K562 (cell line): ENCODE results near the gene COL6A2. TPM values are rescaled to one million over a fixed set of nuclear protein-coding genes. Genes with fewer than 3 reads are reported as not detected.

Source experiments
- ATAC-seq: fragments of 200-7000 bp; cut with Tn5 transposase; 3 replicates; pipeline ENCODE4 v1.9.1; 2020; ENCODE audit warnings: moderate library complexity
- BruUV-seq: library from RNA; stranded (reverse); fragments of 400-500 nt; replicated peaks from 2 replicates; lab custom pipeline; 2021; lab: Mats Ljungman, UMichigan
- CTCF ChIA-PET: fragments of 300-600 bp; formaldehyde crosslinking; extraction: SDS; loops from one replicate; lab custom pipeline; 2021; ENCODE audit warnings: low intra/inter-chr PET ratio; lab: Yijun Ruan, JAX
- POLR2A ChIA-PET: fragments of 300-600, 350-650 bp; sonication (Branson Sonifier 250); formaldehyde crosslinking; extraction: SDS; loops from one replicate; lab custom pipeline; 2021; ENCODE audit warnings: antibody characterized with exemption, inconsistent platforms; lab: Yijun Ruan, JAX
- DNase-seq, 4 experiments: peaks; one replicate each; pipeline versions ENCODE4 v3.0.0 to v3.0.0-alpha.2; 2011 to 2018; ENCODE audit warnings: low spot score in 3 of 4, mixed read lengths in 3 of 4; ENCODE audit errors: extremely low read depth in 1 of 4
- FAIRE-seq: peaks from 2 replicates; lab custom pipeline; 2011; peaks lifted over from hg19 to GRCh38; lab: Jason Lieb, UNC
- H2AFZ ChIP-seq: 2 replicates; pipeline ENCODE4 v1.6.0; 2011; ENCODE audit warnings: low read depth, low read length, control low read depth, inconsistent platforms
- H3K27ac ChIP-seq: fragments of 200-600 bp; 3 replicates; pipeline ENCODE4 v1.8.0; 2011; ENCODE audit warnings: low read depth, mild to moderate bottlenecking, control low read depth, inconsistent platforms, low read length, moderate library complexity, mixed read lengths; ENCODE audit errors: extremely low read depth
- H3K27me3 ChIP-seq, 2 experiments: fragments of 300-600 bp in 1 of 2; 2 replicates in 1 of 2; 3 replicates in 1 of 2; pipeline versions ENCODE4 v1.6.0 to v1.8.0; 2011; ENCODE audit warnings: inconsistent platforms in 2 of 2, low read length in 2 of 2, mild to moderate bottlenecking in 1 of 2, mixed read lengths in 1 of 2, moderate library complexity in 1 of 2; ENCODE audit not compliant: control insufficient read depth in 2 of 2, insufficient read depth in 2 of 2
- H3K36me3 ChIP-seq: fragments of 300-600 bp; 3 replicates; pipeline ENCODE4 v1.8.0; 2011; ENCODE audit warnings: mild to moderate bottlenecking, low read length, inconsistent platforms; ENCODE audit not compliant: control insufficient read depth, insufficient read depth
- H3K4me1 ChIP-seq, 2 experiments: fragments of 200-600 bp in 1 of 2; replicated peaks in 1 of 2; 2 replicates in 1 of 2; 3 replicates in 1 of 2; pipeline versions ENCODE4 v1.5.1 to v1.8.0; 2011; ENCODE audit warnings: inconsistent platforms in 2 of 2, low read length in 2 of 2, mild to moderate bottlenecking in 1 of 2, mixed read lengths in 1 of 2, moderate library complexity in 1 of 2; ENCODE audit not compliant: control insufficient read depth in 2 of 2, insufficient read depth in 2 of 2
- H3K4me2 ChIP-seq: 2 replicates; pipeline ENCODE4 v1.6.1; 2011; ENCODE audit warnings: low read length, control low read depth, inconsistent platforms, mixed read lengths; ENCODE audit not compliant: insufficient read depth
- H3K4me3 ChIP-seq: fragments of 200-600 bp; sonication (generic), shearing (Covaris generic); 2 replicates; pipeline ENCODE4 v1.5.1; 2016; ENCODE audit warnings: control low read depth, inconsistent platforms
- H3K79me2 ChIP-seq: fragments of 200-600 bp; 3 replicates; pipeline ENCODE4 v1.8.0; 2011; ENCODE audit warnings: low read length, inconsistent platforms; ENCODE audit not compliant: control insufficient read depth, insufficient read depth
- H3K9ac ChIP-seq, 2 experiments: 2 replicates each; pipeline versions ENCODE4 v1.6.0 to v1.6.1; 2011; ENCODE audit warnings: low read depth in 2 of 2, low read length in 2 of 2, control low read depth in 1 of 2, inconsistent platforms in 1 of 2, mild to moderate bottlenecking in 1 of 2, mixed read lengths in 1 of 2; ENCODE audit not compliant: insufficient read depth in 1 of 2
- H3K9me1 ChIP-seq: one replicate; pipeline ENCODE4 v1.6.0; 2011; ENCODE audit warnings: inconsistent platforms, mild to moderate bottlenecking, low read length, moderate library complexity; ENCODE audit not compliant: control insufficient read depth, insufficient read depth
- H3K9me3 ChIP-seq: replicated peaks from 2 replicates; pipeline ENCODE4 v1.5.1; 2011; ENCODE audit warnings: low read depth, low read length, inconsistent platforms; ENCODE audit not compliant: control insufficient read depth, insufficient read depth
- H4K20me1 ChIP-seq: replicated peaks from 2 replicates; pipeline ENCODE4 v1.6.1; 2011; ENCODE audit warnings: low read length, inconsistent platforms, mixed read lengths; ENCODE audit not compliant: control insufficient read depth, insufficient read depth
- POLR2G ChIP-seq: fragments of 200-400 bp; formaldehyde crosslinking; IDR thresholded peaks from 2 replicates; pipeline ENCODE4 v1.6.1; 2017; ENCODE audit warnings: low read depth, mild to moderate bottlenecking, antibody characterized with exemption, low read length, moderate library complexity
- PTRF ChIP-seq: fragments of 450-650 bp; IDR thresholded peaks from 2 replicates; pipeline ENCODE4 v1.6.1; 2016; ENCODE audit warnings: mild to moderate bottlenecking, missing genetic modification characterization, missing compliant biosample characterization
- ZBTB7A ChIP-seq: IDR thresholded peaks from 2 replicates; pipeline ENCODE4 v1.6.1; 2011; ENCODE audit warnings: low read depth, mild to moderate bottlenecking, low read length, moderate library complexity, borderline replicate concordance; ENCODE audit not compliant: control insufficient read depth
- WGBS: fragments of 100-300 bp; shearing (Covaris generic); methylation state at CpG from one replicate; pipeline ENCODE4 v1.1.6; 2016; ENCODE audit warnings: low coverage, mixed read lengths; ENCODE audit not compliant: insufficient coverage; ENCODE audit errors: missing lambda C conversion rate; 5-methylcytosine and 5-hydroxymethylcytosine counted together
- in situ Hi-C: fragments of 300-500 bp; cut with MboI; formaldehyde crosslinking; loops from 4 replicates; pipeline ENCODE4 v1.15.0; 2018; ENCODE audit warnings: inconsistent platforms, mixed read lengths
- intact Hi-C: fragments of 100-400 bp; cut with micrococcal nuclease; formaldehyde crosslinking; loops from 2 replicates; pipeline ENCODE4 v1.14.2; 2022
- polyA plus RNA-seq, 8 experiments: library from polyadenylated mRNA; depleted of rRNA in 4 of 8; stranded (reverse) in 5 of 8; unstranded in 3 of 8; fragments of >200 nt; fragmentation: Nextera tagmentation in 2 of 8; fragmentation: Illumina TruSeq in 1 of 8; extraction: Ambion mirVana in 2 of 8; extraction: Trizol in 1 of 8; gene quantifications; 2 replicates each; pipeline versions ENCODE4 v1.2.1 to v1.2.3, GENCODE V29; 2011 to 2014; ENCODE audit warnings: inconsistent platforms in 1 of 8, missing spikeins in 1 of 8
- total RNA-seq, 7 experiments: library from RNA; depleted of rRNA in 6 of 7; stranded (reverse); fragments of >200 nt in 6 of 7; fragmentation: Illumina TruSeq in 2 of 7; extraction: Trizol in 2 of 7; gene quantifications; 2 replicates each; pipeline versions ENCODE4 v1.2.1 to v1.2.3, GENCODE V29; 2011 to 2021; ENCODE audit warnings: low replicate concordance in 1 of 7

Gene COL6A2
- total and polyA plus RNA-seq, 9 of the 15 experiments (the other 6 are each of a cell fraction or from before 2014, with no cell fraction given), result 0.07 to 1.1 (median 0.24) TPM; not detected in 3

DNA sequence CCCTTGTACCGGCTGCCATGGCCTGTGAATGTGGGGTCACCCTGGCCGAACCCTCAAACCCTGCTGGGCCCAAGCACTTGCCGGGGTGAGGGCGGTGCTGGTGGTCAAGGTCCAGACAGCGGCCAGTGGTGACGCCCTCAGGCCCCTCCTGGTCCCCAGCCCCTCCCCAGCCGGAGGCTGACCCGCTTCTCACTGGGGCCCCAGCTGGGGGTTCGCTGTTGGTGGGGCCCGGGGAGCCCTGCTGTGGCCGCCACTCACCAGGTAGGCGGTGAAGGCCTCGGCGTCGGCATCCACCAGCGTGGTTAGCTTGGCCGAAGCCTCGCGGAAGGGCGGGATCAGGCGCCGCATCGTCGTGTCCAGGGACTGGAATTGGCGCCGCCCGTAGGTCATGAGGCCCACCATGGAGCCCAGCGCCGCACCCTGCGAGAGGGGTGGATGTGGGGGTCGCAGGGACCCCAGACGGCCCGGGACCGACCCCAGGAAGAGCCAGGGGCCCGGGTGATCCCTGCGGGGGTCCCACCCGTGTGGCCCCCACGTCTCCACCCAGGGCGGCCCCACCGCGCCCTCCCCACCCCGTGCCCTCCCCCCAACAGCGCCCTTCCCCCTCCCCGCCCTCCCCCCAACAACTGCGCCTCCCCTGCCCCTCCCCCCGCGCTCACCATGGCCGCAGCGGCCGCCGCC, 47.4 kb downstream of the COL6A2 start:
- no peak for FAIRE-seq
- intact Hi-C loops, result loop anchor here (10.0 kb wide), 2 partner anchors 140 to 320 kb away; partner anchors contain the start of genes MCM3AP and YBEY
- in situ Hi-C loops, result no loop called here
- POLR2A ChIA-PET, result no interaction called here
- Histone ChIP-seq H3K9ac (peak overlapping the region in 1 of 2 experiments; percentile 39; a peak in 2 of 4 replicates), H3K27me3 (peaks cover 0 to 6% of the 10 kb centered on the region in 2 experiments; a peak in 3 of 5 replicates), H3K9me1 (no peaks in the 10 kb centered on the region), H2AFZ (no peak overlapping the region), H3K4me1 (peaks cover 5 to 47% of the 10 kb centered on the region in 2 experiments; a peak in 4 of 5 replicates), H3K27ac (no peak overlapping the region), H3K9me3 (peaks cover 3% of the 10 kb centered on the region; the same call in 1 of the 2 replicates), H3K4me2 (no peak overlapping the region), H3K79me2 (no peaks in the 10 kb centered on the region), H4K20me1 (no peaks in the 10 kb centered on the region), H3K4me3 (no peak overlapping the region), H3K36me3 (no peaks in the 10 kb centered on the region)
- no TSS peak for BruUV-seq
- CTCF ChIA-PET, result no interaction called here
- TF ChIP-seq POLR2G, result peak; percentile 34
- TF ChIP-seq ZBTB7A, result peak; percentile 7; the same call in 1 of the 2 replicates
- no peak for TF ChIP-seq PTRF
- DNase-seq, result no peak
- WGBS, result 93% methylated on average over 26 of the region's 51 CpGs
- no peak for ATAC-seq
